GM12874 (cell line): ENCODE results near the gene C14orf180.

ENCODE experiments used
- TF ChIP-seq, protein P1 (sequence below): IDR thresholded peaks from 2 replicates; pipeline ENCODE4 v1.5.1; 2011; ENCODE audit warnings: low read depth, mild to moderate bottlenecking, control low read depth, low read length, moderate library complexity; ENCODE audit not compliant: insufficient read depth

C14orf180 gene

DNA sequence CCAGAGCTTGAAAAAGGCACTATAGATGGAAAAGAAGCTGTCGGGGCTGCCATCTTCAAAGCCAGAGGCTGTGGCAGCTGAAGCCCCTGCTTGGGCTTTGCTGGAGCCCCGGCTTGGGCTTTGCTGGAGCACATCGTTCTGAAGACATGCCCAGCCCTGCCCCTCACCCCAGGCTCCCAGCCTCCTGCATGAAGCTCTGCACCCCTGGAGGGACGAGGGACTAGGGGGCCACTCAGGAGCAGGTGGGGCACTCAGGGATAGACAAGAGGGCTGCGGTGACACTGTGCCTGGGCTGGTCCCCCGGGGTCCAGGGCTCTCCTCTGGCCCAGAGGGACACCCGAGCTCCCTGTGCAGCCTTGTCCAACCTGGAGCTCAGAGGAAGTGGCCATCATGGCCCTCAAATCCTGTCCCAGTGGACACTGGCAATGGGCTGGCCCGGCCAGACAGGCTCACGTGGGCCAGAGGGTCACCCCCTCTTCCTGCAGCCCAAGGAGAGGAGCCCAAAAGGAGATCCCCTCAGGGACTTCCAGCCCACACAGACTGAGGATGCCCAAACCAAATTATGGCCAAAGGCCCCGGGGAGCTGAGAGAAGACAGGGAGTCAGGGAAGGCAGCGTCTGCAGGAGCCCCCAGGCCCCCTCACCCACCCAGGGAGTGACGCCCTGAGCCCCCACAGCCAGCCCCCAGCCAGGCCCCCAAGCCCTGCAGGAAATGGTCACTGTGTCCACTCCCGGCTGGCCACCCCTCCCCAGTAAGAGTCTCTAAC, 23.1 kb upstream of the C14orf180 start:
- TF ChIP-seq, protein P1, sequence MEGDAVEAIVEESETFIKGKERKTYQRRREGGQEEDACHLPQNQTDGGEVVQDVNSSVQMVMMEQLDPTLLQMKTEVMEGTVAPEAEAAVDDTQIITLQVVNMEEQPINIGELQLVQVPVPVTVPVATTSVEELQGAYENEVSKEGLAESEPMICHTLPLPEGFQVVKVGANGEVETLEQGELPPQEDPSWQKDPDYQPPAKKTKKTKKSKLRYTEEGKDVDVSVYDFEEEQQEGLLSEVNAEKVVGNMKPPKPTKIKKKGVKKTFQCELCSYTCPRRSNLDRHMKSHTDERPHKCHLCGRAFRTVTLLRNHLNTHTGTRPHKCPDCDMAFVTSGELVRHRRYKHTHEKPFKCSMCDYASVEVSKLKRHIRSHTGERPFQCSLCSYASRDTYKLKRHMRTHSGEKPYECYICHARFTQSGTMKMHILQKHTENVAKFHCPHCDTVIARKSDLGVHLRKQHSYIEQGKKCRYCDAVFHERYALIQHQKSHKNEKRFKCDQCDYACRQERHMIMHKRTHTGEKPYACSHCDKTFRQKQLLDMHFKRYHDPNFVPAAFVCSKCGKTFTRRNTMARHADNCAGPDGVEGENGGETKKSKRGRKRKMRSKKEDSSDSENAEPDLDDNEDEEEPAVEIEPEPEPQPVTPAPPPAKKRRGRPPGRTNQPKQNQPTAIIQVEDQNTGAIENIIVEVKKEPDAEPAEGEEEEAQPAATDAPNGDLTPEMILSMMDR = no peak

DNA sequence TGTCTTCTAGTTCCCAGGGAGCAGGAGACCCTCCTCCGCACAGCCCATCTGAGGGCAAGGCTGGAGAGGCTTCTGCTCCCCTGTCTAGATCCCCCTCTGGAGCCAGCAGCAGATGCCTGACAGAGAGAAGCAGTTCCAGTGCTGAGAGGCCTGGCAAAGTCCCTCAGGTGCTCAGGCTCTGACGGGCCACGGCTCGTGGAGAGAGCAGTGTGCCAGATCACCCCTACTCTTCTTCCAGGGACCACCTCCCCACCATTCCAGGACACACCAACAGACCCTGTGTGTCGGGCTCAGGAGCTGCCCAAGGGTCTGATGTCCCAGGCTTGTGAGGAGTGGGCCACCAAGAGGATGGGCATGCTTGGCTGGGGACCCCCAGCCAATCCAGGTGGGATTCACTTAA, 22.5 kb upstream of the C14orf180 start:
- TF ChIP-seq, protein P1 = no peak

DNA sequence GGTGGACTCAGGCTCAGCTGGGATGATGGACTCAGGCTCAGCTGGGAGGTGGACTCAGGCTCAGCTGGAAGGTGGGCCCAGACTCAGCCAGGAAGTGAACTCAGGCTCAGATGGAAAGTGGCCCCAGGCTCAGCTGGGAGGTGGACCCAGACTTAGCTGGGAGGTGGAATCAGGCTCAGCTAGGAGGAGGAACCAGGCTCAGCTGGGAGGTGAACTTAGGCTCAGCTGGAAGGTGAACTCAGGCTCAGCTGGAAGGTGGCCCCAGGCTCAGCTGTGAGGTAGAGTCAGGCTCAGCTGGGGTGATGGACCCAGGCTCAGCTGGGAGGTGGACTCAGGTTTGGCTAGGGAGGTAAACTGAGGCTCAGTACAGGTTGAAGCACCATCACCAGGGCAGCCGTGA, 21.8 kb upstream of the C14orf180 start:
- TF ChIP-seq, protein P1 = no peak

DNA sequence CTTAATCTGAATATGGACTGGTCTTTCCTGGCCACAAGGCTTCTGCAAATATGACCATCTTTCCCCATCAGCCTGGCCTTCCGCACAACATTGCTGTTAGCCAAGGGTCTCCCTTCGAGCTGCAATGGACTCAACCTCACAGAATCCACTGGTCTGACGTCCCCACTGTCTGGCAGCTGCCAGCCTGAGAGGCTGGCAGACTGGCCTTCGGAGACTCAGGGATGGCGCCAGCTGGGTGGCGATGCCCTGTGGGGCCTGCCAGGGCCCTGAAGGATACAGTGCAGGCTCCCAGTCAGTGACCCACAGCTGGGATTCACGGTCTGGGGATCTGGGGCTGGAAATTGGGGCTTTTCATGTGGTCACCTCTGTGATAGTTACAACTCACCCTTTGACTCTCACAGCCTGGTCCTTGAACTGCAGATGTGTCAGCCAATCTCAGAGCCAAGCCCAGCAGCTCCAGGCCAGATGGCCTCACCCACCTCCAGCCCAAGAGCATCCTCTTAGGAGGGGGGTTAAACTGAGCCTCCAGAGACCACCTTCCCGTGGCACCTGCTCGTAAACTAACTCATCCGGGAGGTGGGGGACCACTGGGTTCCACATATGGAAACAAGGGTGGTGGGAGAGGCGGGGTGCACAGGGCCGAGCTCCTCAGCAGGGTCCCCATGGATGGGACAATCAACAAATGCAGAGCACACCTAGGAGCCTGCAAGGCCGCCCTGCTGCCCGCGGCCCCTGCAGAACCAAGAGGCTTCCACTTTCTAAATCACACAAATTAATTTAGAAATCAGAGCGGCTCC, 21.1 kb upstream of the C14orf180 start:
- TF ChIP-seq, protein P1 = no peak

DNA sequence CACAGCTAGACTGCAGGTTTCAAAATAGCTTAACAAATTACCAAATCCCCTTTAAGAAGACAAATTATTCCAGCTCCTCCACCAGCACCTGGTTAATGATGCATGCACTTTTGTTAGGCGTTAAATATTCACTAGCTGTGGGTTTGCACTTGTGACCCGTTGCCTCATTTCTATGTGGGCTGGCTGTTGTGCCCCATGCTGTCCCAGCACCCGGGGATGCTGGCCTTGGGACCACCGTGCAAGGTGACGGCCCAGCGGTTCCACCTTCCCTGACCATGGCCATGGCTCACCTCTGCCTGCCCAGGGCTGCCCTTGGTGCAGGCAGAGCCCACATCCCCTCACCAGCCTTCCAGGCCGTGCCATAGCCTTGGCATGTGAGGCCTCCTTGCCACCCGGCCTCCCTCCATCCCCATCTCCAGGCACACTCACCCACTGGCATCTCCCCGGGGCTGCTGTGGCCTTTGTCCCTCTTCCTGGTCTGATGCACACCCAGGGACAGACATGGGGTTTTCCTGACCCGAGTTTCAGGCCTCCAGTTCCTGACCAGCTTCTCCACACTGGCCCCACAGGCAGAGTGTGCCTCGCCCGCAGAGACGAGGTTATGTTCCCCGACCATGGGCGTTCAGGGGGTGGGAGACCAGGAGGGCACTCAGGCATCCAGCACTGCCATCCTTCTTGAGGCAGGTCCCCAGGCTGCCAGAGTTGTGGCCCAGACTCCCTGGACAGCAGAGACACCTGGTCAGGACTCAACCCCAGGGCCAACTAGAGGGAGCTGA, 20.3 kb upstream of the C14orf180 start:
- TF ChIP-seq, protein P1 = no peak

DNA sequence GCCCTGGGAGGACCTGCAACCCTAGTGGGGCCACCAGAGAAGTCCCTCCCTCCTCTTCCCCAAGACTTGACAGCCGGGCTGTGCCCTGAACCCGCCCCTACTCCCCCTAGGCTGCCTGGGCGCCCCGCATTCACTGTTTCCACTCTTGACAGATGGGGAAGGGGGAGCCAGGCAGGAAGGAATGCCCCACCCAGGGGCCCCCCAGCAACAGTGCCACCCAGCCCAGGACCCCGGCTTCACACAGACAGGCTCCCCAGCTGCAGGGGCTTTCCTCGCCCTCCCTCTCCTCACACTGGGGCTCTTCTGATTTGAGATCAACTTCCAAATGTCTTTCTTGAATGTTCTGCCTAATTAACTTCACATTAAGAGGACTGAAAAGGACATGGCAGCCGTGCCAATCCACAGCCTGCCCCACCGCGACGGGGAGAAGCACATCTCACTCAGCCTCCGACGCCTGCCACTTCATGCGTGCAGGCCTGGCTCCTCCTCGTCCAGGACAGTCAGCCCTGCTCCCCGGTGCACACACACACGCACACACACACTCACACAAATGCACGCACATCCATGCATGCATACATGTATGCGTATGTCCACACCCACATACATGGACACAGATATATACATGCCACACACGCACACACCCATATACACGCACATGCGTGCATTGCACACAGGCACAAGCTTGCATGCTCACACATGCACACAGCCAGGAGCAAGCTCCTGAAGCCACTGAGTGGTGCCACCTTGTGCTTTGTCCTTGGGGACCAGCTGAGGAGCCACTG, 19.6 kb upstream of the C14orf180 start:
- TF ChIP-seq, protein P1 = no peak
